ENCODE measurements around the gene TNFSF9. TPM values are rescaled to one million over a fixed set of nuclear protein-coding genes. Genes with fewer than 3 reads are reported as not detected.
A peak's percentile ranks its signal among the peaks of the same experiment; 100 is the strongest.

TNFSF9 gene
- total RNA-seq, 1 donor from 2014 or later: 2.3 TPM

- Mint-ChIP-seq H3K4me1 (ENCODE audit: low read depth, unreplicated experiment) (no peaks in the 10 kb centered on the region), H3K27me3 (ENCODE audit: low read depth, unreplicated experiment) (peaks cover 19% of the 10 kb centered on the region), H3K36me3 (ENCODE audit: low read depth, unreplicated experiment) (no peaks in the 10 kb centered on the region), H3K27ac (ENCODE audit: unreplicated experiment) (peak overlapping the region; percentile 7), H3K4me3 (ENCODE audit: unreplicated experiment) (no peak overlapping the region), H3K9me3 (ENCODE audit: unreplicated experiment) (peaks cover 2% of the 10 kb centered on the region)
- Histone ChIP-seq H3K9ac (ENCODE audit: low read length) (no peak overlapping the region), H2AFZ (ENCODE audit: low read depth, low read length) (no peak overlapping the region), H3K27me3 (ENCODE audit: insufficient read depth, low read length) (peaks cover 16% of the 10 kb centered on the region), H3K9me3 (ENCODE audit: insufficient read depth, low read depth, low read length) (no peaks in the 10 kb centered on the region), H3K4me1 (ENCODE audit: insufficient read depth, low read length) (no peaks in the 10 kb centered on the region), H3K4me3 (ENCODE audit: insufficient read depth, low read depth, low read length) (no peak overlapping the region), H3K27ac (ENCODE audit: low read depth, low read length) (no peak overlapping the region), H3K36me3 (ENCODE audit: insufficient read depth, low read length) (no peaks in the 10 kb centered on the region), H3K4me2 (ENCODE audit: low read length) (no peak overlapping the region), H4K20me1 (ENCODE audit: insufficient read depth, low read length) (no peaks in the 10 kb centered on the region), H3K79me2 (ENCODE audit: insufficient read depth, low read length) (no peaks in the 10 kb centered on the region)
- no peak for TF ChIP-seq EZH2 (IDR thresholded peaks at IDR 0.05; ENCODE audit: insufficient read depth, low read length)
- no peak for DNase-seq (ENCODE audit: low read depth)
- no peak for FAIRE-seq
These were observed 32.4 kb upstream of the TNFSF9 start for GRCh38 chr19:6498294-6499036.

DNA sequence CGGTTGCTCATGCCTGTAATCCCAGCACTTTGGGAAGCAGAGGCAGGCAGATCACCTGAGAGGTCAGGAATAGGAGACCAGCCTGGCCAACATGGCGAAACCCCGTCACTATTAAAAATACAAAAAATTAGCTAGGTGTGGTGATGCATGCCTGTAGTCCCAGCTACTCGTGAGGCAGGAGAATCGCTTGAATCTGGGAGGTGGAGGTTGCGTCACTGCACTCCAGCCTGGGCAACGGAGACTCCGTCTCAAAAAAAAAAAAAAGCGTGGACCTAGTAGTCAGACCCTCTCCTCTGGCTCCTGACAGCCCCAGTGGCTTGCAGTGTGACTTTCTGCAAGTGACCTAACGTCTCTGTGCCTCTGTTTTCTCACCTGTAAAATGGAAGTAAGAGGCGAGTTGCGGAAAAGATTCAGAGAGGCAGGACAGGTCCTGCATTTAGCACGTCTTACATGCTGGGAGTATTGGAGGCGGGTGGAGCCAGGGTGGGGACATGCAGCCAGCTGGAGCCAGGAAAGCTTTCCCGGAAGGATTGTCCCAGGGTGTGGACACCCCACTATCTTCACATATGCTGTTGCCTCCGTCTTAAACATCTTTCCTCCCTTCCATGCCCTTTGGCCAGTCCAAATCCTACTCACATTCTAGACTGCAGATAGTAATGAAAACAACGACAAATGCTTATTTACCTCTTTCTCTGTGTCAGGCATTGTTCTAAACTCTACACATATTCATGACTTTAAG is 31.6 kb upstream of the TNFSF9 start:
- Histone ChIP-seq H3K9ac (ENCODE audit: low read length) (no peak overlapping the region), H3K27me3 (ENCODE audit: insufficient read depth, low read length) (peaks cover 16% of the 10 kb centered on the region), H3K36me3 (ENCODE audit: insufficient read depth, low read length) (no peaks in the 10 kb centered on the region), H3K27ac (ENCODE audit: low read depth, low read length) (no peak overlapping the region), H4K20me1 (ENCODE audit: insufficient read depth, low read length) (no peaks in the 10 kb centered on the region), H2AFZ (ENCODE audit: low read depth, low read length) (no peak overlapping the region), H3K9me3 (ENCODE audit: insufficient read depth, low read depth, low read length) (no peaks in the 10 kb centered on the region), H3K4me1 (ENCODE audit: insufficient read depth, low read length) (no peaks in the 10 kb centered on the region), H3K79me2 (ENCODE audit: insufficient read depth, low read length) (no peaks in the 10 kb centered on the region), H3K4me3 (ENCODE audit: insufficient read depth, low read depth, low read length) (no peak overlapping the region), H3K4me2 (ENCODE audit: low read length) (no peak overlapping the region)
- no peak for DNase-seq (ENCODE audit: low read depth)
- Mint-ChIP-seq H3K36me3 (ENCODE audit: low read depth, unreplicated experiment) (no peaks in the 10 kb centered on the region), H3K4me3 (ENCODE audit: unreplicated experiment) (no peak overlapping the region), H3K27ac (ENCODE audit: unreplicated experiment) (no peak overlapping the region), H3K9me3 (ENCODE audit: unreplicated experiment) (peaks cover 2% of the 10 kb centered on the region), H3K27me3 (ENCODE audit: low read depth, unreplicated experiment) (peaks cover 23% of the 10 kb centered on the region), H3K4me1 (ENCODE audit: low read depth, unreplicated experiment) (no peaks in the 10 kb centered on the region)
- no peak for FAIRE-seq
- TF ChIP-seq CTCF (IDR thresholded peaks at IDR 0.05; ENCODE audit: insufficient read depth, low read depth, low read length) (no peak), EZH2 (IDR thresholded peaks at IDR 0.05; ENCODE audit: insufficient read depth, low read length) (no peak)

GRCh38 chr19:6500837-6501739 is 29.7 kb upstream of the TNFSF9 start:
- Mint-ChIP-seq H3K4me3 (ENCODE audit: unreplicated experiment) (peak overlapping the region; percentile 62), H3K36me3 (ENCODE audit: low read depth, unreplicated experiment) (no peaks in the 10 kb centered on the region), H3K27ac (ENCODE audit: unreplicated experiment) (no peak overlapping the region), H3K9me3 (ENCODE audit: unreplicated experiment) (peaks cover 2% of the 10 kb centered on the region), H3K27me3 (ENCODE audit: low read depth, unreplicated experiment) (peaks cover 25% of the 10 kb centered on the region), H3K4me1 (ENCODE audit: low read depth, unreplicated experiment) (no peaks in the 10 kb centered on the region)
- Histone ChIP-seq H3K36me3 (ENCODE audit: insufficient read depth, low read length) (no peaks in the 10 kb centered on the region), H3K9ac (ENCODE audit: low read length) (no peak overlapping the region), H2AFZ (ENCODE audit: low read depth, low read length) (no peak overlapping the region), H3K27me3 (ENCODE audit: insufficient read depth, low read length) (peaks cover 16% of the 10 kb centered on the region), H4K20me1 (ENCODE audit: insufficient read depth, low read length) (no peaks in the 10 kb centered on the region), H3K4me1 (ENCODE audit: insufficient read depth, low read length) (no peaks in the 10 kb centered on the region), H3K4me2 (ENCODE audit: low read length) (no peak overlapping the region), H3K4me3 (ENCODE audit: insufficient read depth, low read depth, low read length) (no peak overlapping the region), H3K79me2 (ENCODE audit: insufficient read depth, low read length) (no peaks in the 10 kb centered on the region), H3K9me3 (ENCODE audit: insufficient read depth, low read depth, low read length) (no peaks in the 10 kb centered on the region), H3K27ac (ENCODE audit: low read depth, low read length) (no peak overlapping the region)
- TF ChIP-seq EZH2 (IDR thresholded peaks at IDR 0.05; ENCODE audit: insufficient read depth, low read length) (no peak), CTCF (IDR thresholded peaks at IDR 0.05; ENCODE audit: insufficient read depth, low read depth, low read length) (no peak)
- FAIRE-seq: no peak
- no peak for DNase-seq (ENCODE audit: low read depth)
